ENCODE data around the gene SLC34A3. TPM values are rescaled to one million over a fixed set of nuclear protein-coding genes. Genes with fewer than 3 reads are reported as not detected.

The SLC34A3 gene
- polyA plus RNA-seq, 1 experiment = not detected

- Histone ChIP-seq H3K27me3 (ENCODE audit: control insufficient read depth, insufficient read depth, low read length) (no peaks in the 10 kb centered on the region), H3K9me3 (ENCODE audit: control insufficient read depth, insufficient read depth, low read length) (no peaks in the 10 kb centered on the region; the same call in 1 of the 2 replicates), H3K4me3 (ENCODE audit: low read depth, low read length) (no peak overlapping the region), H3K27ac (ENCODE audit: low read depth, low read length) (no peak overlapping the region)
- ChIA-PET POLR2A (interaction anchor here (1.4 to 1.8 kb wide), 2 partner anchors 21 to 31 kb away, joined by 3 to 10 read pairs; partner anchors contain the start of gene TUBB4B), CTCF (no interaction called here)
- TF ChIP-seq, protein P1, sequence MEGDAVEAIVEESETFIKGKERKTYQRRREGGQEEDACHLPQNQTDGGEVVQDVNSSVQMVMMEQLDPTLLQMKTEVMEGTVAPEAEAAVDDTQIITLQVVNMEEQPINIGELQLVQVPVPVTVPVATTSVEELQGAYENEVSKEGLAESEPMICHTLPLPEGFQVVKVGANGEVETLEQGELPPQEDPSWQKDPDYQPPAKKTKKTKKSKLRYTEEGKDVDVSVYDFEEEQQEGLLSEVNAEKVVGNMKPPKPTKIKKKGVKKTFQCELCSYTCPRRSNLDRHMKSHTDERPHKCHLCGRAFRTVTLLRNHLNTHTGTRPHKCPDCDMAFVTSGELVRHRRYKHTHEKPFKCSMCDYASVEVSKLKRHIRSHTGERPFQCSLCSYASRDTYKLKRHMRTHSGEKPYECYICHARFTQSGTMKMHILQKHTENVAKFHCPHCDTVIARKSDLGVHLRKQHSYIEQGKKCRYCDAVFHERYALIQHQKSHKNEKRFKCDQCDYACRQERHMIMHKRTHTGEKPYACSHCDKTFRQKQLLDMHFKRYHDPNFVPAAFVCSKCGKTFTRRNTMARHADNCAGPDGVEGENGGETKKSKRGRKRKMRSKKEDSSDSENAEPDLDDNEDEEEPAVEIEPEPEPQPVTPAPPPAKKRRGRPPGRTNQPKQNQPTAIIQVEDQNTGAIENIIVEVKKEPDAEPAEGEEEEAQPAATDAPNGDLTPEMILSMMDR (IDR thresholded peaks at IDR 0.05; ENCODE audit: low read depth, low read length) = no peak
- no peak for DNase-seq (ENCODE audit: low read depth, low spot score)
These were observed 10.9 kb upstream of the SLC34A3 start for GRCh38 chr9:137219757-137220316.

- H3K4me3 ChIP-seq (ENCODE audit: low read depth, low read length) = no peak overlapping the region
- no peak for DNase-seq (ENCODE audit: low read depth, low spot score)
- CTCF ChIA-PET = no interaction called here
- TF ChIP-seq, protein P1 (IDR thresholded peaks at IDR 0.05; ENCODE audit: low read depth, low read length) = no peak
- no peaks in the 10 kb centered on the region for H3K27me3 ChIP-seq (ENCODE audit: control insufficient read depth, insufficient read depth, low read length)
- POLR2A ChIA-PET = interaction anchor here (1.0 to 1.4 kb wide), 2 partner anchors 12 to 32 kb away, joined by 3 read pairs; no protein-coding TSS in a partner anchor
- no peaks in the 10 kb centered on the region; the same call in 1 of the 2 replicates for H3K9me3 ChIP-seq (ENCODE audit: control insufficient read depth, insufficient read depth, low read length)
- no peak overlapping the region for H3K27ac ChIP-seq (ENCODE audit: low read depth, low read length)
These were observed 10.2 kb upstream of the SLC34A3 start for GRCh38 chr9:137220317-137221094.

GRCh38 chr9:137221095-137221505 lies 9.6 kb upstream of the SLC34A3 start:
- Histone ChIP-seq H3K9me3 (ENCODE audit: control insufficient read depth, insufficient read depth, low read length) (no peaks in the 10 kb centered on the region; the same call in 1 of the 2 replicates), H3K27ac (ENCODE audit: low read depth, low read length) (no peak overlapping the region), H3K27me3 (ENCODE audit: control insufficient read depth, insufficient read depth, low read length) (no peaks in the 10 kb centered on the region), H3K4me3 (ENCODE audit: low read depth, low read length) (no peak overlapping the region)
- DNase-seq (ENCODE audit: low read depth, low spot score) = no peak
- TF ChIP-seq, protein P1 (IDR thresholded peaks at IDR 0.05; ENCODE audit: low read depth, low read length) = no peak
- ChIA-PET CTCF (no interaction called here), POLR2A (interaction anchor here (0.7 to 1.4 kb wide), 3 partner anchors 12 to 32 kb away, joined by 3 to 6 read pairs (median 3); partner anchors contain the start of gene TUBB4B)

DNA sequence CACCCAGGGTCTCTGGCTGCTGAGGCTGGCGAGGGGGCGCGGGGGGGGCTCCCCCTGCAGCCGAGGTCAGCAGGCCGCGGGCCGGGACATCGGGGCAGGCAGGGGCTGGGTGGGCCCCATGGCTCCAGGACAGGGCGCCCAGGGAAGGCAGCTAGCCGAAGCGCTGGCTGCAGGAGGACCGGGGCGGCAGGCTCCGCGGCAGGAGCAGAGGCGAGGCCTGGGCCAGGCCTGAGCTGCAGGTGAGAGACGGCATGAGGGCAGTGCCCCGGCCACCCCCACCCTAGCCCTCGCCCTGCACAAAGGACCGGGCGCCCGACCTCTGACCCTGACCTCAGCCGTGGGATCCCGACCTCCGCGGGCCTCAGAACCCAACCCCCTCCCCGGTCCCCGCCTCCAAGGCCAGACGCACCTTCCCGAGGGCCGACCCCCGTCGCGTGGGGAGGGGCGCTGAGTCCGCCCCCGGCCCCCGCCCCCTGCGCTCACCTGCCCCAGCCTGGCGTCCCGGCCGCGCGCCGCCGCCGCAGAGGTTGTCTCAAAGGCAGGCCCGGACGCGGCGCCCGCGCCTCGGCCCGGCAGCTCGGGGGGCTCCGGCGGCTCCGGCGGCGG lies 9.1 kb upstream of the SLC34A3 start:
- POLR2A ChIA-PET = interaction anchor here (0.7 to 1.4 kb wide), 3 partner anchors 13 to 33 kb away, joined by 3 to 6 read pairs (median 3); partner anchors contain the start of gene TUBB4B
- Histone ChIP-seq H3K4me3 (ENCODE audit: low read depth, low read length) (peak overlapping the region; percentile 39), H3K27ac (ENCODE audit: low read depth, low read length) (no peak overlapping the region), H3K9me3 (ENCODE audit: control insufficient read depth, insufficient read depth, low read length) (no peaks in the 10 kb centered on the region; the same call in 1 of the 2 replicates), H3K27me3 (ENCODE audit: control insufficient read depth, insufficient read depth, low read length) (no peaks in the 10 kb centered on the region)
- no peak for DNase-seq (ENCODE audit: low read depth, low spot score)
- CTCF ChIA-PET = no interaction called here
- TF ChIP-seq, protein P1 (IDR thresholded peaks at IDR 0.05; ENCODE audit: low read depth, low read length) = no peak

Measured in AG04450 (cell line).